NCI-H446 treated with DMSO at 0.1 percent for 48 hours (cell line): ENCODE measurements around the gene SEPTIN3.

ENCODE experiments used
- DNase-seq: peaks from one replicate; lab custom pipeline; 2025; lab: John Stamatoyannopoulos, UW

Gene SEPTIN3

DNA sequence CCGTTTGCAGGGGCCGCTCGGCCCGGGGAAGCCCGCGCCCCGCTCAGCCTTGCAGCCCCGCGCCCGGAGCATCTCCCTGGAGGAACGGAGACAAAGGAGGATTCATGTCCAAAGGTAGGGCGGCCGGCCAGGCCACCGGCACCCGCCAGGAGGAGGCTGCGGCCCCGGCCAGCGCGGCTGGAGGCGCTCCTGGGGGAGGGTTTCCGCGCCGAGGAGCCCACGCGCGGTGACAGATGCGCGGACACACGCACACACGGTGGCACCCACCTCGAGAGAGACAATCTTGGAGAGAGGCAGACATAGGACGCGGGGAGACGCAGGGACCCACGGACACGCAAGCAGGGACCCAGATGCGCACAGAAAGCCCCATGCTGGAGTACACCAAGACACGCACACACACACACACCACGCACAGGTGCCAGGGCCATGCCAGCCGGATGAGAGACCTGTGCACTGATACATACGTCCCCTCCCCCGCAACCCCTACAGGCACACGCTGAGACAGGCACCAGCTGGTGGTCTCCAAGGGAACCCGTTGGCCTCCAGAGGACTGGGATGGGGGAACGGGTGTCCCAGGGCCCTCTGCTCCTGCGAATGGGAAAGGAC, 7.8 kb downstream of the SEPTIN3 start:
- DNase-seq = no peak

DNA sequence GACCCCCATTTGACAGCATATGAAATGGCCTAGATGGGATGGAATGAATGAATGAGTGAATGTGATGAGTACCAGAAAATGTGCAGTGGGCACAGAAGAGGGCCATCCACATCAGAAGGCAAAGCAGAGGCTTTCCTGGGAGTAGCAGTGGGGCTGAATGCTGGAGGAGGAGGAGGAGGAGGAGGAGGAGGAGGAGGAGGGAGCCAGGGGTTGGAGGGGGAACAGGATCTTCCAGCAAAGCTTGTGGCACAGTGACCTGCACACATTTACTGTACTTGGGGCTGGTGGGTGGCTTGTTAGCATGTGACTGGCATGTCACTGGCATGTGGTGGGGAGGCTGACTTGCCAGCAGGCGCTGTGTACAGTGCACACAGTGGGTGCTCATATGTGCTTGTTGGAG, 9.5 kb downstream of the SEPTIN3 start:
- no peak for DNase-seq

DNA sequence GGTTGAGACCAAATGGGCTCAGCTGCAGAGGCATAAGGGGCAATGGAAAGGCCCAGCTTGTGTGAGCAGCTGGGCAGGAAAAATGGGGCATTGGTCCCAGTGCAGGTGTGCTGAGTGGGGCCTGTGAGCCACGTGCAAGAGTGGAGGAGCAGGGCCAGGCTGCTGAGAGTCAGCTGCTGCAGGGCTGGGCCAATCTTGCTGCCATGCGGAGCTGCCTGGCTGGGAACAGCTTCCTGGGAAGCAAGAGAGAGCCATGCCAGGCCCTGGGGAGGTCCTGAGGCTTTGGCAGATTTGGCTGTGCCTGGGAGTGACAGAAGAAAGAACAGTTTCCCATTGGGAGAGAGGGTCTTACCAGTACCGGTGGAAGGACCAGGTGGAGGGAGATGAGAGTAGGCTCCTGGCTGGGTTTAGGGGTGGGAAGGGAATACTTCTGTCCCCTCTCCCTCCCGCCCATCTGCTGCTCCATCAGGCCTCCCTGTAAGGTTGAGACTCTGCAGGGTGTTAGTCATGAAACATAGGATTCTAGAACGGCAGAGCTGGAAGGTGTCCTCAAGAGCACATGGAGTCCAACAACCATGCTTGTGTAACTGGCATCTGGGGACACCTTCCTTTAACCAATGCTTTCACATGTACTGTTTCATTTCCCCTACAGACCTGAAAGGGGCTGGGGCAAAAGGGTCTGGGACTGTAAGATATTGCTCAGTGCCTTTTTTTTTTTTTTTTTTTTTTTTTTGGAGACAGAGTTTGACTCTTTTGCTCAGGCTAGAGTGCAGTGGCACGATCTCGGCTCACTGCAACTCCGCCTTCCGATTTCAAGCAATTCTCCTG, 10.4 kb downstream of the SEPTIN3 start:
- peak; percentile 48 for DNase-seq

DNA sequence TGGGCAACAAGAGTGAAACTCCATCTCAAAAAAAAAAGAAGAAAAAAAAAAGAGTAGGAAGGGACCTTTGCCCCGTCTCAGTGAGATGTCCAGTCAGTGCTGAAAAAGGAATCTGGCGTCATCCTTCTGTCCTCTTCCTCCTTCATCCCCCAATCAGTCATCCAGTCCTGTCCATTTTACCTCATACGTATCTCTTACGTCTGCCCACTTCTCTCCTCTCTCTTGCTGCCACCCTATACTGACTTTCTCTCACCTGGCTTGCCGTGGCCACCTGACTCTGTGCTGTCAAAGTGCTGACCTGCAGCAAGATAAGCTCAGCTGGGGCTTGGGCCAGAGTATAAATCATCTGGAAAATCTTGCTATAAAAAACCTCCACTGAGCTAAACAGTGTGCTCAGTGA, 13.6 kb downstream of the SEPTIN3 start:
- DNase-seq = no peak

DNA sequence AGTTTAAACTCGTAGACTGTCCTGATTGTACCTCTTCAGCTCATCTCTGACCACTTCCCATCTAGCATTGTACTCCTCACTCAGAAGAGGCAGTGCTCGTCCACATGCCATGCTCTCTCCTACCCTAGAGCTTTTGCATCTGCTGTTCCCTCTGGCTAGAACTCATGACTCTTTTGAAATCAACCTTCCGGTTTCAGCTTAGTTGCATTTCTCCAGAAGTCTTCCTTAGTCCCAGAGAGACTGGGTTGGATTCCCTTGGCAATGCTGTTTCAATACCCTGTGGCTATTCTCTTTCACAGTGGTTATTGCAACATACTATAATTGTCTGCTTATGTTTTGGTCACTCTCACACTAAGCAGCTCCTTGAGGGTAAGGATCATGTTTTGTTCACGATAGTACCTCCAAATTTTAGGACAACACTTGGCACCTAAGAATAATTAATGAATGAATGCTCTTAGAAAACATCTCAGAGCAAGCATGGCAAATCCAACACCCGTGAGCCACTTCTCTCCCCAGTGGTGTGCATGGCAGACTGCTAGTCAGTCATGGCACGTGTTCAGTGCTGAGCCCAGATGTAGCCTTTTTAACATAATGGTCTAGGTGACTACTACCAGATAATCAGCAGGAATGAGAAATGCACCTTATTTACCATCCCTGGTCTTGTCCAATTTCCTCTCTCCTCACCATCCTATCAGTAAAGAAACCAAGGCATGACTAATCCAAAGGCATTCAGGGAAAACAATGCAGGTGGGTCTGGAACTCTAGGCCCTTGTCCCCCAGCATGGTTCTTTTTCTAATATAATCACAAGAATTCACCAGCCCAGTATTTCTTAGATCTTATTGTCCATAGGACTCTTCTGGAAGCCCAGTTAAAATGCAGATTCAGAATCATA, 14.5 kb downstream of the SEPTIN3 start:
- no peak for DNase-seq

DNA sequence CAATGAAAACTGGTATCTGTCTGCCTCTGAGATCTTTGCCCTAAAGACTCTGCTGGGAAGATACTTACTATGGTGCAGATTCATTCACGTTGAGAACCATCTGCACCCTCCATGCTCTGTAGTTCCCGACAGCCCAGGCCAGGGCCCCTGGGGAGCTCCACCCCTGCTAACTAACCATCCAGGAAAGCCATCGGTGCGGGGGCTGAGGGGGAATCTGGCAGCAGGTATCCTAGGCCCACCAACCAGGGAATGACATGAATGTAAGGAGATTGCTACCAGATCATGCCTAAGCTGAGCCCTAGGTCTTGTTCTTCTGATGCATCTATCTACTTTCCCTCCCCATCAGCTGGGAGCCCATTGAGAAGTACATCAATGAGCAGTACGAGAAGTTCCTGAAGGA, 18.0 kb downstream of the SEPTIN3 start:
- no peak for DNase-seq

DNA sequence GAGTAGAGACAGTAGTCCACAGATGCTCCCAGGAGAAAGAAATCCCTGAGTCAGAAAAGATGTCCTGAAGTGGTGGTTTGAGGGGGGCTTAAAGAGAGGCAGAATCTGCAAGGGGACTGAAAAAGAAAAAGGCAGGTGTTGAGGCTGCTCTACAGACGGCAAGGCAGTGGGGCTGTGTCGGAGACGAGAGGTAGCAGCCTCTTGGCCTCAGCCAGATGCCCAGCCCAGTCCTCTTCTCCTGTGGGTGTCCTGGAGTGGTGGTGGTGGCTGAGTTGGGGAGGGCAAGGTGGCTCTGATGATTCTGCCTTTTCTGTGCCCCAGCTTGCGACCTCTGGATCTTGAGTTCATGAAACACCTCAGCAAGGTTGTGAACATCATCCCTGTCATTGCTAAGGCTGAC, 20.0 kb downstream of the SEPTIN3 start:
- DNase-seq = no peak

DNA sequence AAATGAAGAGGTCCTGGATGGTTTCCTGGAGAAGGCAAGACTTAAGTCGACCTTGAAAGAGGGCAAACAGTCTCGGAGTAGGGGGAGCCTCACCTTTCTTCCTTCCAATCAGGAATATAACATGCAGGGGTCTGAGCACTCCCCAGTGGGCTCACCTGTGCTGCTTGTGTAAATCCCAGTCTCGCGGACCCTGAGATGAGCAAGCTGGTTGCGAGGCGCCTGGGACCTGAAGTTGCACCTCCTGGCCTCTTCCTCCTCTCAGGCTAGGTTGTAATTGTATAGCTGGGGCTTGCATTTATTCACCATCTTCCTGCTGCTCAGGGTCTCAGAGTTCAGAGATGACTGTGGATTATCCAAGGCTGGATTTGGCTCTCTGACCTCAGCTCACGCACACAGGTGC, 21.9 kb downstream of the SEPTIN3 start:
- DNase-seq = no peak

DNA sequence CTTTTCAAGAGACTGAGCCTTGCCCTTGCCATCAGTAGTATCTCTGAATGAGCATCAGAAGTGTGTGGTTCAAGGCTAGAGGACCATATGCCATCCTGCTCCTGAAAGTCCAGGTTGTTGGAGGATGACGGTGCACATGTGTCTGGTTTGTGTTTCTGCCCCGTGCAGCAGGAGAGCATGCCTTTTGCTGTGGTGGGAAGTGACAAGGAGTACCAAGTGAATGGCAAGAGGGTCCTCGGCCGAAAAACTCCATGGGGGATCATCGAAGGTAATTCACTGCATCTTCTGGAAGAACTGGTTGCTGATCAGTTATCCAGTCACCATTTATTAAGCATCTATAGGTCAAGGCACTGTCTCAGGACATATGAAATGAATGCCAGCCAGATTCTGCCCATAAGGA, 23.3 kb downstream of the SEPTIN3 start:
- DNase-seq = no peak

DNA sequence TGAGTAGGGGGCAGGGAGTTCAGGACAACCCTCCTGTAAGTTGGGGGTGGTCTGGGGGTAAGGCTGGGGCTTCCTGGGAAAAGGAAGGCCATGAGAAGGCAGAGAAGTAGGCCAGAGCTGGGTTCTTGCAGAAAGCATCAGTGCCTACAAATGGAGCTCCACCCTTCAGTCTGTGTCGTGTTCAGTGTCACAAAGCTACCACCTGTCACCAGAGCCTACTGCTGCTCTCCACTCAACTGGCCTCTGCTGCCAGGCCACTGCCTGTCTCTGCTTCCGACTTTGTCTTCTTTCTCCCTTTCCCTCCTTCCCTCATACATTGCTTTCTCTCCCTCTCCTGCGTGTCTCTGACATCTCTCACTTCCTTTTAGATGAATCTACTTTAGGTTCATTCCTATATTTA, 26.0 kb downstream of the SEPTIN3 start:
- no peak for DNase-seq

DNA sequence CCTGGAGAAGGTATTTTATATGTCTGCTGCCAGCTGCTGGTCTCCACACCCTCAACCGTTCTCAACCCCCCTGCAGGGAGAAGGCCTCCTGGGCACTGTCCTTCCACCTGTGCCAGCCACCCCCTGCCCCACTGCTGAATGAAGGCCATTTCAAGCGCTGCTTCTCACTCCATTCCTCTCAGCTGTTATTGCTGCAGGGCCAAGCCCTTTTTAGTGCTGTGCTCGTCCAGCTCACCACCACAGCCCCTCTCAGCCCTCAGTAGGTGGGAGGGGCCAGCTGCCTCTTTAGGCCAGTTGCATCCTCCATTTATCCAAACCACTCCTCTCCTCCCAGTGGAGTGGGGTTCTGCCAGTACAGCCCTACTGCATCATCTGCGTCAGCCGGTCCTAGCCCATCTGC, 27.6 kb downstream of the SEPTIN3 start:
- no peak for DNase-seq

DNA sequence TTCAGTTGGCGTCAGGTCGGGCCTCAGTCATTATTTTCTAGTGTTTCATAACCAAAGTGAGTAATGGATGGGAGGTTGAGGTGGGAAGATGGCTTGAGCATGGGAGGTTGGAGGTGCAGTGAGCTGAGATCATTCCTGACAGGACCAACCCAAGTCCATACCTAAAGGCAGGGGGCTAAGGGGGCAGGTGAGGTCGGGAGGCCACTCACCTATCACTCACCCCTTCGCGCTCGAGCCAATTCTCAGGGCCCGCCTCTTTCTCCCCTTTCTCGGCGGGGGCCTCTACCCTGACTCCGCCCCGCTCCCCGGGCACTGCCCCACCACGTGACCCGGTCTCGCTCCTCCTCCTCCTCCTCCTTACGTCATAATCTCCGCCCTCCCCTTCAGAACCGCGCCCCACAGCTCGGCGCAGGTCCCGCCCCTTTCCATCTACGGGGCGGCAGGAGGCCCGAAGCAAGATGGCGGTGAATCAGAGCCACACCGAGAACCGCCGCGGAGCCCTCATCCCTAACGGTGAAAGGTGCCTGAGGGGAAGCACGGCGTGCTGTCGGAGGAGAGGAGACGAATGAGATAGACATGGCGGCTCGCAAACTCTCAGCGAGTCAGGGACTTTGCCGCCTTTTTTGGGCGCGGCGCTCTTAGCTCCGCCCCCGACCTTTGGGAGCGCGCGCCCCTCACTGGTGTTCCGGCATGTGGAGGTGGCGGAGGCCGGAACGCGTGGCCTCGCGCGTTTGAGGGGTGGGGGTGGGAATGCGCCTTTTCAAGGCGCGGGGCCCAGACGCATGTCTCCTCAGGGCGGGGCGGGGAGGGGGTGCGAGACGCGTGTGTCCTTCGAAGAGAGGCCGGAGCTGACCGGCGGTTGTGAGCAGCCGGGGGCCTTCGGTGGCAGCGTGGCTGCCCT, 29.4 kb downstream of the SEPTIN3 start, which contains the start of gene WBP2NL:
TSS of gene WBP2NL (plus strand) at position 428 of the 901 bp plus-strand sequence. CDS start at position 459, 31 bp downstream.
- no peak for DNase-seq

DNA sequence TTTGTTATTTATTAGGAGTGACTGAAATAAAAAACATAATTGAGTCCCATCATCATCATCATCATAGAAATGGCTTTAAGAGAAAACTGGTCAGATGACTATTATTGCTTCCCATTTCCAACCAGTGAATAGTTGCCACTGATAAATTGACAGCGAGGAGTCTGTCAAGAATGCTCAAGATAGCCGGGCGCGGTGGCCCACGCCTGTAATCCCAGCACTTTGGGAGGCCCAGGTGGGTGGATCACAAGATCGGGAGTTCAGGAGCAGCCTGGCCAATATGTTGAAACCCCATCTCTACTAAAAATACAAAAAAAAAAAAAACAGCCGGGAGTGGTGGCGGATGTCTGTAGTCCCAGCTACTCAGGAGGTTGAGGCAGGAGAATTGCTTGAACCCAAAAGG, 31.2 kb downstream of the SEPTIN3 start:
- no peak for DNase-seq

DNA sequence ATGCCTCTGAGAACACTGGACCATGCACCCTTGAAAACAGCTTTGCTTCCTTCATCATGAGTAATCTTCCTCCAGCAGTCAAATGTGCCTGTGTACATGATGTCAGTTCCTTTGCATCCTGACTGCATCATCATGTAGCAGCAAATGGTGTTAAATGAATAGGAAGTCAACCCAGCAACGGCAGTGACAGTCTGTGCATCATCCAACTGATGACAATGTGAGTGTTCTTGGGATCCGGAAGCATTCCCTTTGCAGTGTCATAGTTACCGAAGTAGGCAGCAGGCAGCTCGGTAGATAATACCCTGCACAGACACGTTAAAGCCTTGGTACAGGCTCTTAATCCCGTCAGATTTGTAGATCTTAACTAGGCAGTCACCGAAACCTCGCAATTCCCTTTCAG, 31.9 kb downstream of the SEPTIN3 start:
- DNase-seq = no peak

DNA sequence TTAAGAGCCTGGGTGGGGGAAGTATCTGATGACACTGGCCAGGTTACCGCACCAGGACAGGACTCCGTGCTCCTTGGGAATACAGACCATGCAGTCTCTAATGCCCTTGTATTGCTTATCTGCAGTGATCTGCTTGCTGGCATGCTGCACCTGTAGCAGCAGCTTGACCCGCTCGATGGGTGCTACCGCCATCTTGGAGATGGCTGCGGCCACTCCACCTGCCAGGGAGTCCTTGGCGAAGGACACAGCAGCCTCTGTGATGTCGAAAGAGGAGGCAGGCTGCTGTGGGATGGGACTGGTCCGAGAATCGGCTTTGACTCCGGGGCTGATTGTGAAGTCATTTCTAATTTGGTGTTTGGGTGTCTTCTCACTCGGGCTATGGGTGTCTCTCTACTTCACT, 32.5 kb downstream of the SEPTIN3 start:
- no peak for DNase-seq

DNA sequence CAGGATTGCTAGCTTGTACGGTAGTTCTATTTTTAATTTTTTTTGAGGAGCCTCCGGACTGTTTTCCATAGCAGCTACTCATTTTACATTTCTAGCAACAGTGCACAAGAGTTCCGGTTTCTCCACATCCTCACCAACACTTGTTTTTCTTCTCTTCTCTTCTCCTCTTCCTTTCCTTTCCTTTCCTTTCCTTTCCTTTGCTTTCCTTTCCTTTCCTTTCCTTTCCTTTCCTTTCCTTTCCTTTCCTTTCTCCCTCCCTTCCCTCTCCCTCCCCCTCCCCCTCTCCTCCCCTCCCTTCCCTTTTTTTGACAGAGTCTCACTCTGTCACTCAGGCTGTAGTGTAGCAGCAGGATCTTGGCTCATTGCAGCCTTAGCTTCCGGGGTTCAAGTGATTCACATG, 38.7 kb downstream of the SEPTIN3 start:
- DNase-seq = no peak

DNA sequence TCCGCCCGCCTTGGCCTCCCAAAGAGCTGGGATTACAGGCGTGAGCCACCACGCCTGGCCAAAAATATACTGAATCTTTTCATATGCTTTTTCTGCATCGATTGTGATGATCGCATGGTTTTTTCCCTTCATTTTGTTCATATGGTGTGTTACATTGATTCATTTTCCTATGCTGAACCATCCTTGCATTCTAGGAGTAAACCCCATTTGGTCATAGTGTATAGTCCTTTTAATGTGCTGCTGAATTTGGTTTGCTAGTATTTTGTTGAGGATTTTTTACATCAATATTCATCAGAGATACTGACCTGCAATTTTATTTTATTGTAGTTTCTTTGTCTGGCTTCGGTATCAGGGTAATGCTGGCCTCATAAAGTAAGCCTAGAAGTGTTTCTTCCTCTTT, 41.5 kb downstream of the SEPTIN3 start:
- DNase-seq = no peak

DNA sequence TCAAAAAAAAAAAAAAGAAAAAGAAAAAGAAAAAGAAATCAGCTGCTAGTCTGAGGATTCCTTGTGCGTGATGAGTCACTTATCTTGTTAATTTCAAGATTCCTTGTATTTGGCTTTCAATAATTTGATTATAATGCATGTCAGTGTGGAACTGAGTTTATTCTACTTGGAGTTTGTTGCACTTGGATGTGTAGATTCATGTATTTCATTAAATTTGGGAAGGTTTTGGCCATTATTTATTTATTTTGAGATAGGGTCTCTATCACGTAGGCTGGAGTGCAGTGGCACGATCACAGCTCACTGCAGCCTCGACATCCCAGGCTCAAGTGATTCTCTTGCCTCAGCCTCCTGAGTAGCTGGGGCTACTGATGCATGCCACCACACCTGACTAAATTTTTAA, 44.1 kb downstream of the SEPTIN3 start:
- no peak for DNase-seq

DNA sequence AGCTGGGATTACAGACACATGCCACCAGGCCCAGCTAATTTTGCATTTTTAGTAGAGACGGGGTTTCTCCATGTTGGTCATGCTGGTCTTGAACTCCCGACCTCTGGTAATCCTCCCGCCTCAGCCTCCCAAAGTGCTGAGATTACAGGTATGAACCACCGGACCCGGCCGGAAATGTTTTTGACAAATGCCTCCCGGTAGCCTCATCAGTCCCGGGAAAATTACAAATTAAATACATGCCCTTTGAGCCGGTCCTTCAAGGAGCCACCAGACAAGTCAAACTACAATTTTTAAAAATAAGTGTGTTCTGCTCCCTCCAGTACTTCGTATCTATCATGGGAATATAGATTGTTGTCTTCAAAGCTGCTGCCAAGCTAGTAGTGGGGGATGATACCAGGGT, 46.9 kb downstream of the SEPTIN3 start:
- DNase-seq = no peak

DNA sequence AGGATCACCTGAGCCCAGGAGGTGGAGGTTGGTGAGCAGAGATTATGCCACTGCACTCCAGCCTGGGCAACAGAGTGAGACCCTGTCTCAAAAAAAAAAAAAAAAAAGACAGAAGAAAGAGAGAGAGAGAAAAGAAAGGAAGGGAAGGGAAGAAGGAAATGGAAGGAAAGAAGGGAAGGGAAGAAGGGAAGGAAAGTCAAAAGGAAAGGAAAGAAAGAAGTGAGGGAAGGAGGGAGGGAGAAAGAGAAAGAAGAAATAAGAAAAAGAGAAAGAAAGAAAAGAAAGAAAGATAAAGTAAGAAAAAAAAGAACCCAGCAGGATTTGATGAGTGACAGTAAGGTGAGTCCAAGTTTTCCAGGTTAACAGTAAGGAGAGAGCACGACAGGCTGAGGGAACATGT, 49.0 kb downstream of the SEPTIN3 start:
- no peak for DNase-seq
